Measurements from ENCODE around the gene MRPL58.

Gene MRPL58

GRCh38 chr17:75047398-75048098, 35.1 kb downstream of the MRPL58 start:
- DNase-seq (ENCODE audit: low spot score): no peak

- no peak for DNase-seq (ENCODE audit: low spot score)
Measured at GRCh38 chr17:75048249-75048878, 35.9 kb downstream of the MRPL58 start.

- no peak for DNase-seq (ENCODE audit: low spot score)
Measured at GRCh38 chr17:75049057-75049456, 36.6 kb downstream of the MRPL58 start.

- DNase-seq (ENCODE audit: low spot score): no peak
Measured at GRCh38 chr17:75049706-75050105, 37.2 kb downstream of the MRPL58 start.

- DNase-seq (ENCODE audit: low spot score): no peak
Measured at GRCh38 chr17:75051941-75052340, 39.5 kb downstream of the MRPL58 start.

- DNase-seq (ENCODE audit: low spot score): peak; percentile 41
Measured at GRCh38 chr17:75059369-75060345, 47.2 kb downstream of the MRPL58 start.

- no peak for DNase-seq (ENCODE audit: low spot score)
Measured at GRCh38 chr17:75060434-75061054, 48.1 kb downstream of the MRPL58 start.

- DNase-seq (ENCODE audit: low spot score): no peak
Measured at GRCh38 chr17:75061055-75061438, 48.6 kb downstream of the MRPL58 start.

- DNase-seq (ENCODE audit: low spot score): no peak
Measured at GRCh38 chr17:75061618-75062017, 49.1 kb downstream of the MRPL58 start.

GRCh38 chr17:75063201-75063600, 50.7 kb downstream of the MRPL58 start:
- no peak for DNase-seq (ENCODE audit: low spot score)

GRCh38 chr17:75063626-75064025, 51.2 kb downstream of the MRPL58 start:
- DNase-seq (ENCODE audit: low spot score): no peak

- DNase-seq (ENCODE audit: low spot score): no peak
Measured at GRCh38 chr17:75064040-75064439, 51.6 kb downstream of the MRPL58 start.

GRCh38 chr17:75064460-75064859, 52.0 kb downstream of the MRPL58 start:
- DNase-seq (ENCODE audit: low spot score): no peak

- DNase-seq (ENCODE audit: low spot score): no peak
Measured at GRCh38 chr17:75064867-75065561, 52.5 kb downstream of the MRPL58 start.

GRCh38 chr17:75065562-75066151, 53.2 kb downstream of the MRPL58 start:
- no peak for DNase-seq (ENCODE audit: low spot score)

- DNase-seq (ENCODE audit: low spot score): no peak
Measured at GRCh38 chr17:75067856-75068255, 55.4 kb downstream of the MRPL58 start.

- no peak for DNase-seq (ENCODE audit: low spot score)
Measured at GRCh38 chr17:75068750-75069149, 56.3 kb downstream of the MRPL58 start.

GRCh38 chr17:75069783-75070182, 57.3 kb downstream of the MRPL58 start:
- no peak for DNase-seq (ENCODE audit: low spot score)
